Measurements from ENCODE around the gene BAMBI. TPM values are rescaled to one million over a fixed set of nuclear protein-coding genes. Genes with fewer than 3 reads are reported as not detected.
"Not testable (repeated sequence)": the region's sequence is repeated elsewhere in the genome, so short reads cannot be mapped to it uniquely, and the experiment has no call there.

The BAMBI gene
- polyA plus RNA-seq, 3 donors, result 0.08 to 1.3 (median 0.09) TPM

DNA sequence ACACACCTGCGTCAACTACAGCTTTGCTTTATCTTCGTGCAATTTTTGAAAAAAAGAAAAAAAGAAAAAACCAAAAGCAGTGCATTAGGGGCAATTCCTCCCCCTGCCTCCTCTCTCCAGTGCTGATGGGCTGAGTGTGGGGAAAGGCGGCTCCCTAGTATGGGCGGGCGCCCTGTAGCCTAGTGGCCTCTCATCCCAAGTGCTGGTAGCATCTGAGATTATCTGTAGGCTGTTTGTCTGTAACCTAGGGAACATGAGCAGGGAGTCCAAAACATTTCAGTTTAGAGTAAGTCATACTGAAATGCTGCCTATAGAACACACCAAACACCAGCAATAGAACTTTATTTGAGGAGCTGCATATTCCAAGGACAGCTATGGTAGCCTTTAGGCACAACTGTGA lies 24.6 kb upstream of the BAMBI start:
- no peaks in the 10 kb centered on the region for H3K27me3 ChIP-seq (ENCODE audit: control insufficient read depth in 2 of 2, insufficient read depth in 2 of 2, low read length in 2 of 2)
- no peaks in the 10 kb centered on the region for H3K36me3 ChIP-seq (replicated peaks in 1 of 2; ENCODE audit: control insufficient read depth in 1 of 2, insufficient read depth in 2 of 2, low read length in 2 of 2)
- H2AFZ ChIP-seq (ENCODE audit: insufficient read depth, low read depth, low read length, poor library complexity, severe bottlenecking), result no peak overlapping the region
- DNase-seq, result no peak
- H4K20me1 ChIP-seq (ENCODE audit: insufficient read depth, low read length), result no peaks in the 10 kb centered on the region
- H3K79me2 ChIP-seq (ENCODE audit: insufficient read depth, low read length), result no peaks in the 10 kb centered on the region
- peaks cover 3 to 15% (median 7%) of the 10 kb centered on the region in 3 donors for H3K27me3 Mint-ChIP-seq (ENCODE audit: low read depth in 3 of 3)
- no peaks in the 10 kb centered on the region for H3K4me1 Mint-ChIP-seq
- WGBS (ENCODE audit: insufficient coverage), result no CpG with 5 or more reads among the region's 5 CpGs
- no peaks in the 10 kb centered on the region for H3K9me3 ChIP-seq (replicated peaks in 1 of 2; ENCODE audit: control insufficient read depth in 1 of 2, insufficient read depth in 1 of 2, low read length in 2 of 2)
- H3K9ac ChIP-seq (ENCODE audit: insufficient read depth, low read length, poor library complexity, severe bottlenecking), result no peak overlapping the region
- intact Hi-C loops (cut with micrococcal nuclease), result no loop called here
- no peak overlapping the region for H3K4me2 ChIP-seq (replicated peaks; ENCODE audit: extremely low read depth, low read length, poor library complexity, severe bottlenecking)
- no peaks in the 10 kb centered on the region for H3K36me3 Mint-ChIP-seq
- no peak for TF ChIP-seq CTCF (IDR thresholded peaks at IDR 0.05)
- no peak overlapping the region for H3K27ac ChIP-seq (ENCODE audit: low read depth in 1 of 2, low read length in 2 of 2)
- no peak overlapping the region for H3K4me3 ChIP-seq (replicated peaks in 1 of 3; ENCODE audit: low read depth in 2 of 3, low read length in 3 of 3)
- H3K9me3 Mint-ChIP-seq, result peaks cover 0 to 5% (median 3%) of the 10 kb centered on the region in 7 donors
- no peak overlapping the region for H3K27ac Mint-ChIP-seq
- H3K4me1 ChIP-seq (ENCODE audit: control insufficient read depth in 1 of 2, insufficient read depth in 2 of 2, low read length in 2 of 2), result no peaks in the 10 kb centered on the region
- no peak overlapping the region for H3K4me3 Mint-ChIP-seq

DNA sequence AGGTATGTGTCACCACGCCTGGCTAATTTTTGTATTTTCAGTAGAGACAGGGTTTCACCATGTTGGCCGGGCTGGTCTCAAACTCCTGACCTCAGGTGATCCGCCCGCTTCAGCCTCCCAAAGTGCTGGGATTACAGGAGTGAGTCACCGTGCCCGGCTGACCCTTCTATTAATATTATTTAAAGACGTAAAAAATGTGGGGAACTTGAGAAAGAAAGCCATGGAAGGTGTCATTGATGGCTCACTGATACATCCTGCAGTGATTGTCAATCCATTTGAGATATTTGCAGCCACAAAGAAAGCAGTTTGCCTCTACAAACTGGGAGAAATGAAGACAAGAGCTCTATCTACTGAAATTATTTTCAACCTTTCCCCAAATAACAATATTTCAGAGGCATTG lies 18.5 kb upstream of the BAMBI start:
- H3K79me2 ChIP-seq (ENCODE audit: insufficient read depth, low read length); H3K27me3 ChIP-seq (ENCODE audit: control insufficient read depth in 2 of 2, insufficient read depth in 2 of 2, low read length in 2 of 2); H3K27ac ChIP-seq (ENCODE audit: low read depth in 1 of 2, low read length in 2 of 2); H3K4me3 Mint-ChIP-seq; intact Hi-C loops (cut with micrococcal nuclease); H3K9me3 ChIP-seq (replicated peaks in 1 of 2; ENCODE audit: control insufficient read depth in 1 of 2, insufficient read depth in 1 of 2, low read length in 2 of 2); H3K4me1 Mint-ChIP-seq; H4K20me1 ChIP-seq (ENCODE audit: insufficient read depth, low read length); H3K4me3 ChIP-seq (replicated peaks in 1 of 3; ENCODE audit: low read depth in 2 of 3, low read length in 3 of 3); DNase-seq; H3K36me3 Mint-ChIP-seq; H2AFZ ChIP-seq (ENCODE audit: insufficient read depth, low read depth, low read length, poor library complexity, severe bottlenecking); H3K4me1 ChIP-seq (ENCODE audit: control insufficient read depth in 1 of 2, insufficient read depth in 2 of 2, low read length in 2 of 2); H3K27ac Mint-ChIP-seq; H3K36me3 ChIP-seq (replicated peaks in 1 of 2; ENCODE audit: control insufficient read depth in 1 of 2, insufficient read depth in 2 of 2, low read length in 2 of 2); H3K9me3 Mint-ChIP-seq; H3K9ac ChIP-seq (ENCODE audit: insufficient read depth, low read length, poor library complexity, severe bottlenecking); H3K4me2 ChIP-seq (replicated peaks; ENCODE audit: extremely low read depth, low read length, poor library complexity, severe bottlenecking): not testable (repeated sequence)
- no CpG with 5 or more reads among the region's 7 CpGs for WGBS (ENCODE audit: insufficient coverage)
- peaks cover 12 to 14% (median 13%) of the 10 kb centered on the region in 3 donors for H3K27me3 Mint-ChIP-seq (ENCODE audit: low read depth in 3 of 3)

Data from CD14-positive monocyte (primary cell).